Activated CD4-positive, alpha-beta T cell treated with anti-CD3 and anti-CD28 coated beads, Interleukin-2, amount 10 ng/mL, durations not matched to agents 7 days and 5 days (primary cell): Measurements from ENCODE around the gene PSMD12. TPM values are rescaled to one million over a fixed set of nuclear protein-coding genes. Genes with fewer than 3 reads are reported as not detected.
"Not testable (repeated sequence)": the region's sequence is repeated elsewhere in the genome, so short reads cannot be mapped to it uniquely, and the experiment has no call there.

Experiments
- CTCF ChIA-PET: fragments of 350-600 bp; sonication (Branson Sonifier 250); formaldehyde crosslinking; loops from one replicate; lab custom pipeline; 2021; ENCODE audit warnings: antibody characterized with exemption; lab: Charles Lee
- POLR2A ChIA-PET: fragments of 350-600 bp; sonication (Branson Sonifier 250); formaldehyde crosslinking; loops from one replicate; lab custom pipeline; 2021; ENCODE audit warnings: antibody characterized with exemption; lab: Charles Lee
- DNase-seq: peaks from one replicate; pipeline ENCODE4 v3.0.0-alpha.2; 2020
- H3K27ac Mint-ChIP-seq: one replicate; pipeline ENCODE4 v1.8.0; 2021; ENCODE audit warnings: mild to moderate bottlenecking, moderate library complexity, mixed read lengths
- H3K27me3 Mint-ChIP-seq: one replicate; pipeline ENCODE4 v1.8.0; 2021; ENCODE audit warnings: mixed read lengths
- H3K36me3 Mint-ChIP-seq: one replicate; pipeline ENCODE4 v1.8.0; 2021; ENCODE audit warnings: low read depth, mixed read lengths
- H3K4me1 Mint-ChIP-seq: one replicate; pipeline ENCODE4 v1.8.0; 2021; ENCODE audit warnings: mixed read lengths
- H3K4me3 Mint-ChIP-seq: one replicate; pipeline ENCODE4 v1.8.0; 2021; ENCODE audit warnings: mild to moderate bottlenecking, moderate library complexity, mixed read lengths
- H3K9me3 Mint-ChIP-seq: one replicate; pipeline ENCODE4 v1.8.0; 2021; ENCODE audit warnings: mixed read lengths
- total RNA-seq, 2 experiments: library from RNA; stranded (reverse); gene quantifications; one replicate each; pipeline ENCODE4 v1.2.3, GENCODE V29; 2021

Gene PSMD12
- total RNA-seq, 2 experiments from 2014 or later: 42.4 to 47.5 TPM

DNA sequence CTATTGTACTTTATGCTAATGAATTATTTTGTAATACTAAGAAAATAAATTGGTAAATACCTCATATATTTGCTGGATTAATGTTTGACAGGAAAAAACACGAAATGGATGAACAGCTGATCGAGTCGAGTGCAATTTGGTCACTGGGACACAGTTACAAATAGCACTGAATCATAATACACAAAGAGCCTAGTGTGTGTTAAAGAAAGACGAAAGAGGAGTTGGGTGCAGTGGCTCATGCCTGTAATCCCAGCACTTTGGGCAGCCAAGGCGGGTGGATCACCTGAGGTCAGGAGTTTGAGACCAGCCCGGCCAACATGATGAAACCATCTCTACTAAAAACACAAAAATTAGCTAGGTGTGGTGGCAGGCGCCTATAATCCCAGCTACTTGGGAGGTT is 28.0 kb downstream of the PSMD12 start:
- H3K4me1 Mint-ChIP-seq, H3K4me3 Mint-ChIP-seq, H3K27me3 Mint-ChIP-seq, H3K27ac Mint-ChIP-seq, H3K9me3 Mint-ChIP-seq, DNase-seq, POLR2A ChIA-PET: not testable (repeated sequence)
- peaks cover 34% of the 10 kb centered on the region for H3K36me3 Mint-ChIP-seq
- CTCF ChIA-PET: interaction anchor here (0.6 kb wide), 2 partner anchors 325 to 374 kb away, joined by 3 read pairs; no protein-coding TSS in a partner anchor

DNA sequence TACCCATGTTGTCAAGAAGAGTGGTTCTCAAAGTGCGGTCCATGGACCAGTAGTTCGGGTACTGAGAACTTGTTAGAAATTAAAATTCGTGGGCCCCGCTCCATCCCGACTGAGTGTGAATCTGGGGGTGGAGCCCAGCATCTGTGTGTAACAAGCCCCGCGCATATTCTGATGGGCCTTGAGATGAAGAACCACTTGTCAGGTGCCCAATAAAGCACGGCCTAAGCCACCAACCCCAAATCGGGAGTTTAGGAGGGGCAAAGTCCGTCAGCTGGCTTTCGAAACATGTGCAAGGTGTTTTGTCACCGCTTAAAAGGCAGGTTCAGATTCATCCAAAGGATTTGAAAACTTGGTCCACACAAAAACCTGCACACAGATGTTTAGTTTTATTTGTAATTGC is 29.5 kb downstream of the PSMD12 start:
- ChIA-PET POLR2A (no interaction called here), CTCF (interaction anchor here (1.3 to 1.9 kb wide), 2 partner anchors 14 to 20 kb away, joined by 4 read pairs; no protein-coding TSS in a partner anchor)
- H3K9me3 Mint-ChIP-seq: no peaks in the 10 kb centered on the region
- peaks cover 27% of the 10 kb centered on the region for H3K36me3 Mint-ChIP-seq
- H3K4me3 Mint-ChIP-seq: no peak overlapping the region
- no peak for DNase-seq
- H3K27me3 Mint-ChIP-seq: no peaks in the 10 kb centered on the region
- no peaks in the 10 kb centered on the region for H3K4me1 Mint-ChIP-seq
- no peak overlapping the region for H3K27ac Mint-ChIP-seq

DNA sequence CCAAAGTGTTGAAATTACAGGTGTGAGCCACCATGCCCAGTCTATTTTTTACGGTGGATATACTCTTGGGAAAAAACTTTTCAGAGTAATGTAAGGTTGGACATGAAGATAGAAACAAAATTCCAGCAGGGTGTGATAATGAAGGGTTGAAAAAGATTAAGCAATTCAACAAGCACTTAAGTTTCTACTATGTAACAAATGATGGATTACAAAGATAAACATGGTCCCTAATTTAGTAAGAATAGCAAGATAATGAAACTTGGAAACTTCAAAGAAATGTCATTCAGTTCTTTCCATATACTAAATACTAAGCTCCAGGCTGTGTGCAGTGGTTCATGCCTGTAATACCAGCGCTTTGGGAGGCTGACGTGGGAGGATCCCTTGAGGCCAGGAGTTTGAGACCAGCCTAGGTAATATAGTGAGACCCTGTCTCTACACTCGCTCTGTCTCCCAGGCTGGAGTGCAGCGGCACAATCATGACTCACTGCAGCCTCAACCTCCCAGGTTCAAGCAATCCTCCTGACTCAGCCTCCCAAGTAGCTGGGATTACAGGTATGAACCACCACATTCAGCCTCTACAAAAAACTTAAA is 31.0 kb downstream of the PSMD12 start:
- POLR2A ChIA-PET: no interaction called here
- no peaks in the 10 kb centered on the region for H3K27me3 Mint-ChIP-seq
- CTCF ChIA-PET: interaction anchor here (0.5 to 1.9 kb wide), 3 partner anchors 13 to 493 kb away, joined by 3 to 4 read pairs (median 4); no protein-coding TSS in a partner anchor

DNA sequence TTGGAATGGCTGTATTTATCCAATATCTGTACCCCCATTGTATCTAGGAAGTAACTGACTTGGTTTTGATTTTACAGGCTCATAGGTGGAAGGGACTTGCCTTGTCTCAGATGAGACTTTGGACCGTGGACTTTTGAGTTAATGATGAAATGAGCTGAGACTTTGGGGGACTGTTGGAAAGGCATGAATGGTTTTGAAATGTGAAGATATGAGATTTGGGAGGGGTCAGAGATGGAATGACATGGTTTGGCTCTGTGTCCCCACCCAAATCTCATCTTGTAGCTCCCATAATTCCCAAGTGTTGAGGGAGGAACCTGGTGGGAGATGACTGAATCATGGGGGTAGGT is 34.2 kb downstream of the PSMD12 start:
- H3K4me3 Mint-ChIP-seq, H3K27me3 Mint-ChIP-seq, DNase-seq, H3K9me3 Mint-ChIP-seq, H3K27ac Mint-ChIP-seq, H3K4me1 Mint-ChIP-seq, H3K36me3 Mint-ChIP-seq, POLR2A ChIA-PET: not testable (repeated sequence)
- CTCF ChIA-PET: interaction anchor here (0.8 to 1.4 kb wide), 2 partner anchors 59 kb away, joined by 3 read pairs; no protein-coding TSS in a partner anchor

More for the DNA sequence above, 31.0 kb downstream of the PSMD12 start:
- Mint-ChIP-seq H3K4me1 (no peaks in the 10 kb centered on the region), H3K9me3 (no peaks in the 10 kb centered on the region), H3K27ac (no peak overlapping the region), H3K4me3 (no peak overlapping the region), H3K36me3 (peaks cover 16% of the 10 kb centered on the region)
- DNase-seq: no peak

DNA sequence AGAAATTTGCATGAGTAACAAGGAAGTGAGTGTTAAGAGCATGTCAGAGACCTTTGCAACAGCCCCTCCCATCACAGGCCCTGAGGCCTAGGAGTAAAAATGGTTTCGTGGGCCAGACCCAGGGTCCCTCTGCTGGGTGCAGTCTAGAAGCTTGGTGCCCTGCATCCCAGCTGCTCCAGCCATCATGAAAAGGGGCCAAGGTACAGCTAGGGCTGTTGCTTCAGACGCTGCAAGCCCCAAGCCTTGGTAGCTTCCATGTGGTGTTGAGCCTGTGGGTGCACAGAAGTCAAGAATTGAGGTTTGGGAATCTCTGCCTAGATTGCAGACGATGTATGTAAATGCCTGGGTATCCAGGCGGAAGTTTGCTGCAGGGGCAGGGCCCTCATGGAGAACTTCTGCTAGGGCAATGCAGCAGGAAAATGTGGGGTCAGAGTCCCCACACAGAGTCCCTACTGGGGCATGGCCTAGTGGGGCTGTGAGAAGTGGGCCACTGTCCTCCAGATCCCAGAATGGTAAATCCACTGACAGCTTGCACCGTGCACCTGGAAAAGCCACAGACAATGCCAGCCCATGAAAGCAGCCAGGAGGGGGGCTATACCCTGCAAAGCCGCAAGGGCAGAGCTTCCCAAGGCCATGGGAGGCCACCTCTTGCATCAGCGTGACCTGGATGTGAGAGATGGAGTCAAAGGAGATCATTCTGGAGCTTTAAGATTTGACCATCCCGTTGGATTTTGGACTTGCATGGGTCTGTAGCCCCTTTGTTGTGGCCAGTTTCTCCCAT is 34.8 kb downstream of the PSMD12 start:
- POLR2A ChIA-PET, H3K9me3 Mint-ChIP-seq, H3K27ac Mint-ChIP-seq, DNase-seq, H3K4me3 Mint-ChIP-seq, H3K36me3 Mint-ChIP-seq, H3K4me1 Mint-ChIP-seq, H3K27me3 Mint-ChIP-seq: not testable (repeated sequence)
- CTCF ChIA-PET: interaction anchor here (1.3 kb wide), 1 partner anchor 9 kb away, joined by 4 read pairs; no protein-coding TSS in a partner anchor

DNA sequence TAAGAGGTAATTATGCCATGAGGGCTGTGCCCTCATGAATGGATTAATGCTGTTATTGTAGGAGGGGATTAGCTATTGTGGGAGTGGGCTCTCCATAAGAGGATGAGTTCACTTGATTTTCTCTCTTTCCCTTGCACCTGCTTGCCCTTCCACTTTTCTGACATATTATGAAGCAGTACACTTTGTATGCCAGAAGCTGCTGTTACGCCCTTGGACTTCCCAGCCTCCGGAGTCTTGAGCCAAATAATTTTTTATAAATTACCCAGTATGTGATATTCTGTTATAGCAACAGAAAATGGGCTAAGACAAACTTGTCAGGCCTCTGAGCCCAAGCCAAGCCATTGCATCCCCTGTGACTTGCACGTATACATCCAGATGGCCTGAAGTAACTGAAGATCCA is 38.4 kb downstream of the PSMD12 start:
- DNase-seq: no peak
- Mint-ChIP-seq H3K27ac (no peak overlapping the region), H3K9me3 (no peaks in the 10 kb centered on the region), H3K4me3 (no peak overlapping the region), H3K27me3 (no peaks in the 10 kb centered on the region), H3K4me1 (no peaks in the 10 kb centered on the region), H3K36me3 (no peaks in the 10 kb centered on the region)
- ChIA-PET CTCF (interaction anchor here (0.6 kb wide), 1 partner anchor 18 kb away, joined by 5 read pairs; no protein-coding TSS in a partner anchor), POLR2A (no interaction called here)

DNA sequence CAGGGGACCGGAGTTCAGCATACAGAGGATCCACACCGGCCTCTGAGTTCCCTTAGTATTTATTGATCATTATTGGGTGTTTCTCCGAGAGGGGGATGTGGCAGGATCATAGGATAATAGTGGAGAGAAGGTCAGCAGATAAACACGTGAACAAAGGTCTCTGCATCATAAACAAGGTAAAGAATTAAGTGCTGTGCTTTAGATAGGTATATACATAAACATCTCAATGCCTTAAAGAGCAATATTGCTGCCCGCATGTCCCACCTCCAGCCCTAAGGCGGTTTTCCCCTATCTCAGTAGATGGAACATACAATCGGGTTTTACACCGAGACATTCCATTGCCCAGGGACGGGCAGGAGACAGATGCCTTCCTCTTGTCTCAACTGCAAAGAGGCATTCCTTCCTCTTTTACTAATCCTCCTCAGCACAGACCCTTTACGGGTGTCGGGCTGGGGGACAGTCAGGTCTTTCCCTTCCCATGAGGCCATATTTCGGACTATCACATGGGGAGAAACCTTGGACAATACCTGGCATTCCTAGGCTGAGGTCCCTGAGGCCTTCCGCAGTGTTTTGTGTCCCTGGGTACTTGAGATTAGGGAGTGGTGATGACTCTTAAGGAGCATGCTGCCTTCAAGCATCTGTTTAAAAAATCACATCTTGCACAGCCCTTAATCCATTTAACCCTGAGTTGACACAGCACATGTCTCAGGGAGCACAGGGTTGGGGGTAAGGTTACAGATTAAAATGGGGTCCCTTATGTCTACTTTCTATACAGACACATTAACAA is 39.2 kb downstream of the PSMD12 start:
- CTCF ChIA-PET, H3K27ac Mint-ChIP-seq, H3K9me3 Mint-ChIP-seq: not testable (repeated sequence)

DNA sequence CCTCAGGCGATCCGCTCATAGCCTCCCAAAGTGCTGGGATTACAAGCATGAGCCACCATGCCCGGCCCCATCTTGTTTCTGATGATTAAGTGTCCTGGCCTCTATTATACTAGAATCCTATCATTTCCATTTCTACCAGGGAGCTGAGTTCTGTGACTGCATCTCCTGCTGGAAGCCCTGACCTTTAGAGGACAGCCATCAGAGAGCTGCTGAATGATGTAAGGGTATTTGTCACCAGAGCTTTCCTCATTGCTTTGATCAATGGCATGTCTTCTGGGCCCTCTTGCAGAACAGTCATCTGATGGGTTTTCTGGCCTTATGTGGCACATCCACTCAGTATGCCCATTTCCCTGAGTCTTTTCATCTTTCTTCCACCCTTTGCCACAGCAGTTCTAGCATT is 39.9 kb downstream of the PSMD12 start:
- POLR2A ChIA-PET: no interaction called here
- H3K9me3 Mint-ChIP-seq: no peaks in the 10 kb centered on the region

More for the DNA sequence above, 39.2 kb downstream of the PSMD12 start:
- H3K4me1 Mint-ChIP-seq, DNase-seq, H3K4me3 Mint-ChIP-seq, H3K36me3 Mint-ChIP-seq, H3K27me3 Mint-ChIP-seq, POLR2A ChIA-PET: not testable (repeated sequence)

DNA sequence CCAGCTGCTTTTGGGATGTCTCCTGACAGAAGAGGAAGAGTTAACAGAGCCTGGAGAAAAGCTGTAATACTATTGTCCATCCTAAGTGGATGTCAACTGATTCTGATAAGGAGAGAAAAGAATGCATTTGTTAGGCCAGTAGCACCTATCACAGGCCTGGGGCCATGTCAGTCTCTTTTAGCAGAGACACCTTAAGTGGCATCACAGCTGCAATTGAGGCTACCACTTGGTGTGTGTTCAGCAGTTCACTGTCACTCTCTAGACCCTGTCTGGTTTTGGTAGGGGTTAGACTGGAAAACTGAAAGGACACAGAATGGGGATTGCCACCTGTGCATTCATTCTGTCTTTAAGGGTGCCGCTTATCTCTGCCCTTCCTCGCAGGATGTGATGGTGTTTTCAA is 42.0 kb downstream of the PSMD12 start:
- Mint-ChIP-seq H3K4me1 (no peaks in the 10 kb centered on the region), H3K9me3 (no peaks in the 10 kb centered on the region), H3K27ac (no peak overlapping the region), H3K4me3 (no peak overlapping the region), H3K36me3 (no peaks in the 10 kb centered on the region), H3K27me3 (no peaks in the 10 kb centered on the region)
- POLR2A ChIA-PET: no interaction called here
- DNase-seq: no peak
- CTCF ChIA-PET: no interaction called here

More for the DNA sequence above, 39.9 kb downstream of the PSMD12 start:
- Mint-ChIP-seq H3K36me3 (no peaks in the 10 kb centered on the region), H3K4me1 (no peaks in the 10 kb centered on the region), H3K27ac (no peak overlapping the region), H3K4me3 (no peak overlapping the region), H3K27me3 (no peaks in the 10 kb centered on the region)
- CTCF ChIA-PET: no interaction called here
- no peak for DNase-seq

DNA sequence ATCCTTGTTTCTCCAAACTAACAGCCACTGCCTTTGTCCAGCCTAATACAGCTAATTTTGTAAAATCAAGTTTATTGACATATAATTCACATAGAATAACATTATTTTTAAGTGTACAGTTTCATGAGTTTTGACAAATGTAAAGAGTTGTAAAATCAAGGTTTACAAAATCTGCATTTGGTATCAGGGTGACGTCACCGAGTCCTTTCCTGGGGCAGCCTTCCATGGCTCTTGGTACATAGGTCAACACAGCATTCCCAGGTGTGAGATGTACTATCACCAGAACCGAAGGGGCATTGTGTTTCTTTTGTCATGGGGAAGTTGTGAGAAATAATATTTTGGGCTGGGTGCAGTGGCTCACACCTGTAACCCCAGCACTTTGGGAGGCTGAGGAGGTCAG is 42.9 kb downstream of the PSMD12 start:
- POLR2A ChIA-PET: no interaction called here
- H3K9me3 Mint-ChIP-seq: no peaks in the 10 kb centered on the region
- no peaks in the 10 kb centered on the region for H3K36me3 Mint-ChIP-seq
- no peaks in the 10 kb centered on the region for H3K27me3 Mint-ChIP-seq
- no peak overlapping the region for H3K4me3 Mint-ChIP-seq
- DNase-seq: no peak
- H3K27ac Mint-ChIP-seq: no peak overlapping the region
- CTCF ChIA-PET: interaction anchor here (1.0 kb wide), 1 partner anchor 8 kb away, joined by 4 read pairs; no protein-coding TSS in a partner anchor
- no peaks in the 10 kb centered on the region for H3K4me1 Mint-ChIP-seq

DNA sequence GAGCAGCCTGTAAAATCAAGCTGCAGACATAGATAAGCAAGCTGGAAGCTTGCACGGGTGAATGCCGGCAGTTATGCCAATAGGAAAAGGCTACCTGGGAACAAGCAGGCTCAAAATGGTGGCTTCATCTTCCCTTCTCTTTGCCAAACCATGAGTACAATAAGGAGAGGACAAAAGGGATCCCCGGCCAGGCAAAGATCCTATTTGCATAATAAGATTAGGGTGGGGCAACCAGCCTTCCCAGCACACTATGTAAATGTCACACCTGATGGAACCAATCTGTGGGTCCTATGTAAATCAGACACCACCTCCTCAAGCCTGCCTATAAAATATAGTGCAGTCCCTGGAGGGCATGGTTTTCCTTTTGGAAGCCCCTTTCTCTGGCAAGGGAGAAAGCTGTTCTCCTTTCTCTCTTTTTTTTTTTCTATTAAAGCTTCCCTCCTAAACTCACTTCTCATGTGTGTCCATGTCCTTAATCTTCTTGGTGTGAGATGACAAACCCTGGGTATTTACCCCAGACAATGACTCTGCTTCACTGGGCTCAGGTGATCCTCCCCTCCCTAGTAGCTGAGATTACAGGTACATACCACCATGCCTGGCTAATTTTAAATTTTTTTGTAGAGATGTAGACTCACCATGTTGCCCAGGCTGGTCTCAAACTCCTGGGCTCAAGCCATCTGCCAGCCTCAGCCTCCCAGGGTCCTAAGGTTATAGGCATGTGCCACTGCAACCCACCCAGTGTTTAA is 44.2 kb downstream of the PSMD12 start:
- ChIA-PET POLR2A (no interaction called here), CTCF (interaction anchor here (0.7 to 1.4 kb wide), 4 partner anchors 9 to 14 kb away, joined by 3 to 4 read pairs (median 4); no protein-coding TSS in a partner anchor)
- Mint-ChIP-seq H3K27ac (no peak overlapping the region), H3K9me3 (no peaks in the 10 kb centered on the region), H3K4me1 (no peaks in the 10 kb centered on the region), H3K4me3 (no peak overlapping the region), H3K36me3 (no peaks in the 10 kb centered on the region), H3K27me3 (no peaks in the 10 kb centered on the region)
- DNase-seq: no peak

DNA sequence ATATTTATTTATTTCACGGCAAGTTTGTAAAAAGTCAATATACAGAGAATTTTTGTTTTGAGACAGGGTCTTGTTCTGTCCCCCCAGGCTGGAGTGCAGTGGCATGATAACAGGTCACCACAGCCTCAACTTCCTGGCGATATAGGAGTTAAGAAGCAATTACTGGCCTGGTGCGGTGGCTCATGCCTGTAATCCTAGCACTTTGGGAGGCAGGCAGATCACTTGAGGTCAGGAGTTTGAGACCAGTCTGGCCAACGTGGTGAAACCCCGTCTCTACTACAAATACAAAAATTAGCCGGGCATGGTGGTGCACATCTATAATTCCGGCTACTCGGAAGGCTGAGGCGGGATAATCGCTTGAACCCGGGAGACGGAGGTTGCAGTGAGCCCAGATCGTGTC is 44.9 kb downstream of the PSMD12 start:
- POLR2A ChIA-PET, H3K27ac Mint-ChIP-seq, H3K4me3 Mint-ChIP-seq, H3K27me3 Mint-ChIP-seq, H3K4me1 Mint-ChIP-seq, DNase-seq, H3K36me3 Mint-ChIP-seq, H3K9me3 Mint-ChIP-seq: not testable (repeated sequence)
- CTCF ChIA-PET: interaction anchor here (0.7 to 1.4 kb wide), 2 partner anchors 8 to 12 kb away, joined by 3 to 4 read pairs; no protein-coding TSS in a partner anchor
